OCI-LY7 (cell line): Measurements from ENCODE around the gene CREB3. TPM values are rescaled to one million over a fixed set of nuclear protein-coding genes. Genes with fewer than 3 reads are reported as not detected.

Source experiments
- BruUV-seq: library from RNA; stranded (reverse); fragments of 400-500 nt; replicated peaks from 2 replicates; lab custom pipeline; 2021; lab: Mats Ljungman, UMichigan
- CTCF ChIA-PET: fragments of 300-600 bp; sonication (Branson Sonifier 250); formaldehyde crosslinking; loops from one replicate; lab custom pipeline; 2022; ENCODE audit warnings: antibody characterized with exemption; ENCODE audit not compliant: unreplicated experiment; lab: Charles Lee
- POLR2A ChIA-PET: fragments of 300-600 bp; sonication (Branson Sonifier 250); formaldehyde crosslinking; loops from one replicate; lab custom pipeline; 2022; ENCODE audit warnings: antibody characterized with exemption; lab: Charles Lee
- DNase-seq: peaks from one replicate; pipeline ENCODE4 v3.0.0-alpha.2; 2015; ENCODE audit warnings: low spot score
- H2AFZ ChIP-seq: fragments of 200-600 bp; sonication (generic), shearing (Covaris generic); 2 replicates; pipeline ENCODE4 v1.6.1; 2014; ENCODE audit warnings: mild to moderate bottlenecking, antibody characterized with exemption, low read length, moderate library complexity
- H3K27ac ChIP-seq: fragments of 200-600 bp; sonication (generic); 2 replicates; pipeline ENCODE4 v1.5.1; 2014; ENCODE audit warnings: mixed run types, low read depth, mild to moderate bottlenecking, moderate library complexity, low read length, inconsistent platforms; ENCODE audit not compliant: poor library complexity, severe bottlenecking
- H3K36me3 ChIP-seq: fragments of 200-600 bp; sonication (generic); 2 replicates; pipeline ENCODE4 v1.6.1; 2014; ENCODE audit warnings: mild to moderate bottlenecking, antibody characterized with exemption, low read length, moderate library complexity, mixed read lengths; ENCODE audit not compliant: insufficient read depth
- H3K4me1 ChIP-seq: fragments of 200-600 bp; sonication (generic); 2 replicates; pipeline ENCODE4 v1.5.1; 2014; ENCODE audit warnings: mild to moderate bottlenecking, low read length; ENCODE audit not compliant: insufficient read depth, poor library complexity, severe bottlenecking
- H3K4me2 ChIP-seq: fragments of 200-600 bp; sonication (generic); 2 replicates; pipeline ENCODE4 v1.6.1; 2014; ENCODE audit warnings: mild to moderate bottlenecking, low read length
- H3K4me3 ChIP-seq: fragments of 200-600 bp; sonication (generic); 2 replicates; pipeline ENCODE4 v1.5.1; 2014; ENCODE audit warnings: mild to moderate bottlenecking, low read depth, low read length; ENCODE audit not compliant: poor library complexity, severe bottlenecking
- H3K79me2 ChIP-seq: fragments of 200-600 bp; sonication (generic); 2 replicates; pipeline ENCODE4 v1.6.1; 2016; ENCODE audit warnings: low read depth, mild to moderate bottlenecking, low read length, moderate library complexity, mixed read lengths; ENCODE audit not compliant: insufficient read depth
- H3K9me2 ChIP-seq: fragments of 200-600 bp; sonication (generic); 2 replicates; pipeline ENCODE4 v1.6.1; 2016; ENCODE audit warnings: mild to moderate bottlenecking, low read length, mixed read lengths; ENCODE audit not compliant: insufficient read depth
- H3K9me3 ChIP-seq: fragments of 200-600 bp; sonication (generic); 2 replicates; pipeline ENCODE4 v1.6.1; 2014; ENCODE audit warnings: mild to moderate bottlenecking, mixed run types, low read length, mixed read lengths
- H4K20me1 ChIP-seq: fragments of 200-600 bp; sonication (generic); 2 replicates; pipeline ENCODE4 v1.6.1; 2014; ENCODE audit warnings: mild to moderate bottlenecking, antibody characterized with exemption, low read length, moderate library complexity, mixed read lengths; ENCODE audit not compliant: insufficient read depth
- CTCF ChIP-seq: fragments of 200-600 bp; sonication (generic); conservative IDR thresholded peaks from 2 replicates; pipeline ENCODE4 v1.5.1; 2014; ENCODE audit warnings: mild to moderate bottlenecking, antibody characterized with exemption, low read length, moderate library complexity, mixed read lengths
- EZH2phosphoT487 ChIP-seq: fragments of 200-600 bp; sonication (generic); IDR thresholded peaks from 2 replicates; pipeline ENCODE4 v1.6.1; 2018; ENCODE audit warnings: low read depth, borderline replicate concordance, mild to moderate bottlenecking, mixed run types, antibody characterized with exemption, low read length, moderate library complexity, mixed read lengths
- intact Hi-C: fragments of 100-400 bp; cut with micrococcal nuclease; formaldehyde crosslinking; loops from one replicate; pipeline ENCODE4 v1.10.0; 2022; ENCODE audit not compliant: unreplicated experiment
- total RNA-seq, 2 experiments: library from RNA; depleted of rRNA in 1 of 2; stranded (reverse); fragments of >200 nt in 1 of 2; shearing (Covaris generic) in 1 of 2; gene quantifications; 2 replicates each; pipeline ENCODE4 v1.2.3, GENCODE V29; 2014 to 2022

The CREB3 gene
- total RNA-seq, 2 experiments from 2014 or later: 18.2 to 23.0 TPM

DNA sequence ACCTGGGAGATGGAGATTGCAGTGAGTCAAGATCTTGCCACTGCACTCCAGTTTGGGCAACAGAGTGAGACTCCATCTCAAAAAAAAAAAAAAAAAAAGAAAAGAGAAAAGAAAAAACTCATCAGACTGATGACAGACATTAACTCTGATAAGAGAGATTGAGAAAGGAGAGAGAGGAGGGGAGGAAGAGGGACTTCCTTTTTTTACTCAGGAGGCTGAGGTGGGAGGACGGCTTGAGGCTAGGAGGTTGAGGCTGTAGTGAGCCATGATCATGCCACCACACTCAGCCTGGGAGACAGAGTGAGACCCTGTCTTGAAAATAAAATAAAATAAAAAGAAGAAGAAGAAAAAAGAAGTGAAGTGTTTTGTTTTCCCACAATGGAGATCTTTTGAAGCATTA lies 31.3 kb downstream of the CREB3 start:
- Histone ChIP-seq H2AFZ (no peak overlapping the region), H3K9me3 (peaks cover 10% of the 10 kb centered on the region; the same call in 1 of the 2 replicates), H3K4me1 (peaks cover 65% of the 10 kb centered on the region), H3K9me2 (no peaks in the 10 kb centered on the region), H3K4me2 (no peak overlapping the region), H4K20me1 (no peaks in the 10 kb centered on the region), H3K79me2 (peaks cover 41% of the 10 kb centered on the region), H3K36me3 (peaks cover 26% of the 10 kb centered on the region), H3K4me3 (no peak overlapping the region), H3K27ac (no peak overlapping the region)
- ChIA-PET POLR2A (interaction anchor here (0.7 to 1.7 kb wide), 3 partner anchors 8 to 114 kb away, joined by 3 to 9 read pairs (median 4); no protein-coding TSS in a partner anchor), CTCF (no interaction called here)
- intact Hi-C loops: no loop called here
- DNase-seq: no peak
- no TSS peak for BruUV-seq
- no peak for TF ChIP-seq EZH2phosphoT487
- no peak for TF ChIP-seq CTCF

DNA sequence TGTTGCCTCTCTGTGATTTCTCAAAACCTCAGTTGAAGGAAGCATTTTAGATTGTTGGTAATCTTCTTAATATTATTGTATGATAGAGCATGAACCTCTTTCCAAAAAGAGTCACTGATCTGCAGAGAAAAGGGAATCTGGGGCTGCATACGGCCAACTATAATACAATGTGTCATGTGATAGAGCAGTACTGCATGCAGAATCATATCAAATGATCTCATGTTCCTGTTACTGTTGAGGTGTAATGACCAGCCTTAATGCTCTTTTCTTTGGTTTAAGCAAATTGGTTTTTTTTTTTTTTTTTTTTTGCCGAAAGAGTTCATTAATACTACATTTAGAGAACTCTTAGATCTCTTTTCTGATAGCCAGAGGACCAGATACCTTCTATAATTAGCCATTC lies 34.5 kb downstream of the CREB3 start:
- ChIA-PET POLR2A (interaction anchor here (0.6 to 0.7 kb wide), 2 partner anchors 22 to 134 kb away, joined by 3 to 5 read pairs; no protein-coding TSS in a partner anchor), CTCF (no interaction called here)
- Histone ChIP-seq H4K20me1 (no peaks in the 10 kb centered on the region), H3K36me3 (peaks cover 11% of the 10 kb centered on the region), H3K79me2 (peaks cover 15% of the 10 kb centered on the region; the same call in 1 of the 2 replicates), H3K9me2 (no peaks in the 10 kb centered on the region), H3K9me3 (peaks cover 10% of the 10 kb centered on the region; the same call in 1 of the 2 replicates), H3K27ac (no peak overlapping the region), H3K4me1 (peaks cover 66% of the 10 kb centered on the region), H3K4me3 (no peak overlapping the region), H2AFZ (no peak overlapping the region), H3K4me2 (no peak overlapping the region)
- intact Hi-C loops: no loop called here
- no peak for DNase-seq
- TF ChIP-seq CTCF (no peak), EZH2phosphoT487 (no peak)
- no TSS peak for BruUV-seq

- BruUV-seq: no TSS peak
- peaks cover 64% of the 10 kb centered on the region for H3K4me1 ChIP-seq
- H3K4me3 ChIP-seq: no peak overlapping the region
- ChIA-PET CTCF (no interaction called here), POLR2A (interaction anchor here (0.7 kb wide), 1 partner anchor 22 kb away, joined by 5 read pairs; no protein-coding TSS in a partner anchor)
- H3K4me2 ChIP-seq: no peak overlapping the region
- peaks cover 11% of the 10 kb centered on the region for H3K36me3 ChIP-seq
- no peaks in the 10 kb centered on the region for H4K20me1 ChIP-seq
- peaks cover 15% of the 10 kb centered on the region; the same call in 1 of the 2 replicates for H3K79me2 ChIP-seq
- intact Hi-C loops: no loop called here
- H3K27ac ChIP-seq: no peak overlapping the region
- no peak for TF ChIP-seq EZH2phosphoT487
- no peak for TF ChIP-seq CTCF
- H2AFZ ChIP-seq: no peak overlapping the region
- H3K9me2 ChIP-seq: no peaks in the 10 kb centered on the region
- no peak for DNase-seq
- peaks cover 10% of the 10 kb centered on the region; the same call in 1 of the 2 replicates for H3K9me3 ChIP-seq
Observed at GRCh38 chr9:35767458-35767857, 35.0 kb downstream of the CREB3 start.
